ENCODE data around the gene TMEM129. TPM values are rescaled to one million over a fixed set of nuclear protein-coding genes. Genes with fewer than 3 reads are reported as not detected.

Gene TMEM129
- total RNA-seq, 4 donors from 2014 or later: 28.9 to 106 (median 67.1) TPM

- no peak overlapping the region for H3K27ac ChIP-seq
- no peaks in the 10 kb centered on the region for H3K27me3 ChIP-seq
- TF ChIP-seq POLR2A (IDR thresholded peaks at IDR 0.05) (no peak), CTCF (IDR thresholded peaks at IDR 0.05) (no peak)
- H3K36me3 ChIP-seq: no peaks in the 10 kb centered on the region
- no peaks in the 10 kb centered on the region for H3K9me3 ChIP-seq
- peaks cover 0 to 12% (median 5%) of the 10 kb centered on the region in 4 donors for H3K4me1 ChIP-seq
- no peak overlapping the region for H3K4me3 ChIP-seq
- no peak for DNase-seq
Measured at GRCh38 chr4:1756079-1756478, 35.0 kb upstream of the TMEM129 start.

- Histone ChIP-seq H3K9me3 (no peaks in the 10 kb centered on the region), H3K4me1 (peaks cover 0 to 12% (median 5%) of the 10 kb centered on the region in 4 donors), H3K27ac (no peak overlapping the region), H3K27me3 (no peaks in the 10 kb centered on the region), H3K4me3 (no peak overlapping the region), H3K36me3 (no peaks in the 10 kb centered on the region)
- TF ChIP-seq CTCF (IDR thresholded peaks at IDR 0.05) (no peak), POLR2A (IDR thresholded peaks at IDR 0.05) (no peak)
- DNase-seq: no peak
Measured at GRCh38 chr4:1755297-1755696, 34.2 kb upstream of the TMEM129 start.

GRCh38 chr4:1754336-1754735 is 33.2 kb upstream of the TMEM129 start:
- no peaks in the 10 kb centered on the region for H3K27me3 ChIP-seq
- TF ChIP-seq CTCF (IDR thresholded peaks at IDR 0.05): no peak
- no peak for TF ChIP-seq POLR2A (IDR thresholded peaks at IDR 0.05)
- no peaks in the 10 kb centered on the region for H3K9me3 ChIP-seq
- H3K4me3 ChIP-seq: no peak overlapping the region
- no peak for DNase-seq
- no peaks in the 10 kb centered on the region for H3K36me3 ChIP-seq
- no peak overlapping the region for H3K27ac ChIP-seq
- H3K4me1 ChIP-seq: peaks cover 0 to 12% (median 5%) of the 10 kb centered on the region in 4 donors

- Histone ChIP-seq H3K27me3 (no peaks in the 10 kb centered on the region), H3K4me1 (peaks cover under 1 to 12% (median 5%) of the 10 kb centered on the region in 4 donors), H3K27ac (no peak overlapping the region), H3K9me3 (no peaks in the 10 kb centered on the region), H3K36me3 (no peaks in the 10 kb centered on the region), H3K4me3 (no peak overlapping the region)
- TF ChIP-seq CTCF (IDR thresholded peaks at IDR 0.05): no peak
- no peak for TF ChIP-seq POLR2A (IDR thresholded peaks at IDR 0.05)
- no peak for DNase-seq
Measured at GRCh38 chr4:1753697-1754311, 32.7 kb upstream of the TMEM129 start.

- no peak overlapping the region for H3K4me3 ChIP-seq
- H3K27ac ChIP-seq: no peak overlapping the region
- DNase-seq: no peak
- no peak for TF ChIP-seq CTCF (IDR thresholded peaks at IDR 0.05)
- TF ChIP-seq POLR2A (IDR thresholded peaks at IDR 0.05): no peak
- H3K9me3 ChIP-seq: no peaks in the 10 kb centered on the region
- H3K4me1 ChIP-seq: peaks cover 4 to 12% (median 6%) of the 10 kb centered on the region in 4 donors
- H3K27me3 ChIP-seq: no peaks in the 10 kb centered on the region
- no peaks in the 10 kb centered on the region for H3K36me3 ChIP-seq
Measured at GRCh38 chr4:1753294-1753696, 32.2 kb upstream of the TMEM129 start.
